Natural killer cell (primary cell): ENCODE results near the gene NPPB. TPM values are rescaled to one million over a fixed set of nuclear protein-coding genes. Genes with fewer than 3 reads are reported as not detected.
A peak's percentile ranks its signal among the peaks of the same experiment; 100 is the strongest.

Experiments used
- ATAC-seq, 3 donors: fragments of 150-1000 bp in 2 of 3; fragments of 200-7000 bp in 1 of 3; cut with Tn5 transposase; 1 replicate in 1 of 3; 2 replicates in 2 of 3; pipeline ENCODE4 v1.10.0; 2021; ENCODE audit warnings: mild to moderate bottlenecking in 2 of 3, moderate library complexity in 2 of 3
- DNase-seq, 2 donors: peaks; one replicate each; pipeline versions ENCODE4 v3.0.0 to v3.0.0-alpha.2; 2013 to 2021; ENCODE audit warnings: mixed read lengths in 1 of 2
- H3K27ac ChIP-seq: one replicate; pipeline ENCODE4 v1.5.1; 2013; ENCODE audit warnings: mild to moderate bottlenecking, low read length
- H3K27me3 ChIP-seq: one replicate; pipeline ENCODE4 v1.6.1; 2013; ENCODE audit warnings: low read length; ENCODE audit not compliant: control insufficient read depth, insufficient read depth
- H3K36me3 ChIP-seq: one replicate; pipeline ENCODE4 v1.6.1; 2013; ENCODE audit warnings: low read length; ENCODE audit not compliant: control insufficient read depth, insufficient read depth
- H3K4me1 ChIP-seq: one replicate; pipeline ENCODE4 v1.6.1; 2013; ENCODE audit warnings: low read length; ENCODE audit not compliant: control insufficient read depth, insufficient read depth
- H3K4me3 ChIP-seq: one replicate; pipeline ENCODE4 v1.5.1; 2013; ENCODE audit warnings: low read length
- H3K9me3 ChIP-seq: one replicate; pipeline ENCODE4 v1.6.1; 2013; ENCODE audit warnings: low read length; ENCODE audit not compliant: control insufficient read depth, insufficient read depth
- H3K27ac Mint-ChIP-seq, 2 donors: one replicate each; pipeline ENCODE4 v1.8.0; 2022; ENCODE audit warnings: mild to moderate bottlenecking in 2 of 2, mixed read lengths in 2 of 2, moderate library complexity in 1 of 2
- H3K27me3 Mint-ChIP-seq, 2 donors: one replicate each; pipeline ENCODE4 v1.8.0; 2022; ENCODE audit warnings: low read depth in 2 of 2, mixed read lengths in 2 of 2
- H3K36me3 Mint-ChIP-seq: one replicate; pipeline ENCODE4 v1.8.0; 2022; ENCODE audit warnings: mixed read lengths
- H3K4me1 Mint-ChIP-seq, 2 donors: one replicate each; pipeline ENCODE4 v1.8.0; 2022; ENCODE audit warnings: mixed read lengths in 2 of 2
- H3K4me3 Mint-ChIP-seq: one replicate; pipeline ENCODE4 v1.8.0; 2022; ENCODE audit warnings: mild to moderate bottlenecking, moderate library complexity, mixed read lengths
- H3K9me3 Mint-ChIP-seq, 2 donors: one replicate each; pipeline ENCODE4 v1.8.0; 2022; ENCODE audit warnings: mixed read lengths in 2 of 2
- CTCF ChIP-seq: fragments of 200-600 bp; IDR thresholded peaks from one replicate; pipeline ENCODE4 v1.8.0; 2022; ENCODE audit warnings: antibody characterized with exemption
- WGBS: methylation state at CpG from one replicate; pipeline ENCODE4 v1.1.7; 2013; ENCODE audit warnings: missing lambda C conversion rate; ENCODE audit not compliant: insufficient coverage; 5-methylcytosine and 5-hydroxymethylcytosine counted together
- intact Hi-C: fragments of 100-400 bp; cut with micrococcal nuclease; formaldehyde crosslinking; loops from one replicate; pipeline ENCODE4 v1.14.2; 2022
- total RNA-seq, 4 donors: library from RNA; stranded (reverse); fragments of 120-200 nt in 1 of 4; gene quantifications; one replicate each; pipeline versions ENCODE4 v1.2.3 to v1.2.4, GENCODE V29; 2013 to 2022

The NPPB gene
- not detected for total RNA-seq
- total RNA-seq (2013) = not detected

GRCh38 chr1:11858613-11858967 is at the start of gene NPPB:
NPPB (minus strand) TSS chr1:11858945; CDS start chr1:11858833, 112 bp downstream.
- no peaks in the 10 kb centered on the region for H3K9me3 ChIP-seq
- no peaks in the 10 kb centered on the region for H3K36me3 ChIP-seq
- WGBS = 32% methylated on average over 16 of the region's 16 CpGs
- DNase-seq = no peak
- Mint-ChIP-seq H3K36me3 (no peaks in the 10 kb centered on the region), H3K4me3 (no peak within 1 kb of the TSS), H3K9me3 (no peaks in the 10 kb centered on the region), H3K4me1 (no peaks in the 10 kb centered on the region), H3K27ac (no peak within 1 kb of the TSS), H3K27me3 (peaks cover 27 to 43% of the 10 kb centered on the region in 2 donors)
- ATAC-seq = no peak
- no peak for TF ChIP-seq CTCF
- no peaks in the 10 kb centered on the region for H3K4me1 ChIP-seq
- H3K27ac ChIP-seq = no peak within 1 kb of the TSS
- H3K27me3 ChIP-seq = peaks cover 28% of the 10 kb centered on the region
- intact Hi-C loops = no loop called here
- no peak within 1 kb of the TSS for H3K4me3 ChIP-seq

GRCh38 chr1:11908095-11908675 is 49.4 kb upstream of the NPPB start:
- peaks cover 20% of the 10 kb centered on the region for H3K4me1 ChIP-seq
- TF ChIP-seq CTCF = no peak
- DNase-seq (peak; percentile 61 to 92), ATAC-seq (peak; percentile 60 to 80 (median 68))
- Mint-ChIP-seq H3K9me3 (no peaks in the 10 kb centered on the region), H3K4me3 (peak overlapping the region; percentile 98), H3K27me3 (no peaks in the 10 kb centered on the region), H3K4me1 (peaks cover 35 to 36% of the 10 kb centered on the region in 2 donors), H3K27ac (peak overlapping the region; percentile 99 to 100), H3K36me3 (no peaks in the 10 kb centered on the region)
- peak overlapping the region; percentile 67 for H3K4me3 ChIP-seq
- WGBS = under 1% methylated on average over 24 of the region's 24 CpGs
- H3K27me3 ChIP-seq = no peaks in the 10 kb centered on the region
- H3K27ac ChIP-seq = peak overlapping the region; percentile 88
- H3K9me3 ChIP-seq = no peaks in the 10 kb centered on the region
- no peaks in the 10 kb centered on the region for H3K36me3 ChIP-seq
- intact Hi-C loops = no loop called here

GRCh38 chr1:11907275-11908094 is 48.7 kb upstream of the NPPB start:
- H3K4me3 ChIP-seq = no peak overlapping the region
- peak overlapping the region; percentile 98 for H3K4me3 Mint-ChIP-seq
- H3K4me1 ChIP-seq = peaks cover 20% of the 10 kb centered on the region
- intact Hi-C loops = loop anchor here (1.0 kb wide), 1 partner anchor 69 kb away; no protein-coding TSS in a partner anchor
- TF ChIP-seq CTCF = peak; percentile 81
- H3K27me3 ChIP-seq = no peaks in the 10 kb centered on the region
- peaks cover 35 to 36% of the 10 kb centered on the region in 2 donors for H3K4me1 Mint-ChIP-seq
- H3K27ac Mint-ChIP-seq = peak overlapping the region; percentile 99 to 100
- no peaks in the 10 kb centered on the region for H3K9me3 ChIP-seq
- ATAC-seq (peak; percentile 60 to 84 (median 70)), DNase-seq (peak; percentile 91 to 97)
- no peaks in the 10 kb centered on the region for H3K36me3 Mint-ChIP-seq
- no peaks in the 10 kb centered on the region for H3K36me3 ChIP-seq
- H3K9me3 Mint-ChIP-seq = no peaks in the 10 kb centered on the region
- H3K27me3 Mint-ChIP-seq = no peaks in the 10 kb centered on the region
- WGBS = 17% methylated on average over 18 of the region's 19 CpGs
- H3K27ac ChIP-seq = peak overlapping the region; percentile 88
